ENCODE measurements around the gene CD300H.
"Not testable (repeated sequence)": the region's sequence is repeated elsewhere in the genome, so short reads cannot be mapped to it uniquely, and the experiment has no call there.

CD300H gene

GRCh38 chr17:74591503-74591902 lies 24.2 kb upstream of the CD300H start:
- no peak for DNase-seq (ENCODE audit: low read depth, low spot score)

GRCh38 chr17:74585711-74586110 lies 18.4 kb upstream of the CD300H start:
- no peak overlapping the region for H3K27ac ChIP-seq
- no peak for DNase-seq (ENCODE audit: low read depth, low spot score)

More at GRCh38 chr17:74591503-74591902, 24.2 kb upstream of the CD300H start:
- no peak overlapping the region for H3K27ac ChIP-seq

- peak; percentile 20 for DNase-seq (ENCODE audit: low read depth, low spot score)
- no peak overlapping the region for H3K27ac ChIP-seq
Measured at GRCh38 chr17:74584292-74585060, 17.2 kb upstream of the CD300H start.

DNA sequence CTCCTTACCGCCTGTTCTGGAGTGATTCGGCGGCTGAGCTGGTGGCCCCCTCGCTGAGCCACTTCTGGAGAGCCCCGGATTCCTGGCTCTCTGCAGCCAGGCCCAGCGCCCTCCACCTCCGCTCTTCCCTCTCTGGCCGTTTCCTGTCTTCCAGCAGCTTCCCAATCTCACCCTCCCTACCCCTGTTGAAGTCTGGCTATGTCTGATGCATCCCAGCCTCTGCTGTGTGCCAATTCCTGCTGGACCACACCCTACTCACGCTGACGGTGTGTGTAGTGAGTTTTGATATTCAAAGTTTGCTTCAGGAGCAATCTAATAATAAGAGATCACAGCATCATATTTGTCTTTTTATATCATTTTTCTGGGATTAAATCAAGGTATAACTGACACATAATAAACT lies 15.3 kb upstream of the CD300H start:
- no peak for DNase-seq (ENCODE audit: low read depth, low spot score)
- no peak overlapping the region for H3K27ac ChIP-seq

DNA sequence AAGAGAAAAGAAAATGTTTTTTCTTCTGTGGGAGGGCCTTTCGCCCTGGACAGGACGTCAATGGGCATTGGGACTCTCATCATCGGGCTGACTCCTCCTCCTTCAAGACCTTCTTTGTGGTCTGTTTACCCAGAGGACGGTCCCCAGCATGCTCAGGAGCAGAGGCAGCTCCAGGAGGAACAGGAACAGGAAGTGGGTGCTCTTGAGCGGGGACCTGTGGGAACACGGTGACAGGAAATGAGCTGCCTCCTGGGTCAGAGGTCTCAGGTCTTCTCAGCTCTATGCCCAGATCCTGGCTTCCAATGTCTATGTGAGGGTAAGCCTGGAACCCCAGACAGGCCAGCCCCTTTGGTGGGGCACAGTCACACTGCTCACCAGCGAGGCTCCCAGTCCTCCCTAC lies 12.6 kb upstream of the CD300H start:
- no peak overlapping the region for H3K27ac ChIP-seq
- DNase-seq (ENCODE audit: low read depth, low spot score), result no peak

DNA sequence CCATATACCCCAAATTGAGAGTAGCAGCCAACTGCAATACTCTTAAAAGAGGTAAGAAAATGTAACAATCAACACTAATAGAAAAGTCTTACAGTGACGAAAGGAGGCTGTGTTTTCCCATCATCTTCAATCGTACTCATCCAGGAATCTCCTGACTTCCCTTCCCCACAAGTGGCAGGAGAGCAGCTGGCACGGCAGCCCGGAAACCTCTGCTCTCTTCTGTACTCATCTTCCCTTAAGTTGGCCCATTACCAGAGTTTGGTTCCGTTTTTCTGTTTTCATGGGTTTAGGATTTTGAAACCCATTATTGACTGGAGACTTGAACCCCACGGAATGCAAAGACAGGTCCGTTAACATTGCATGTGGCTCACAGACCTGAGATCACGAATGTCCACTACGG lies 11.7 kb upstream of the CD300H start:
- no peak overlapping the region for H3K27ac ChIP-seq
- no peak for DNase-seq (ENCODE audit: low read depth, low spot score)

DNA sequence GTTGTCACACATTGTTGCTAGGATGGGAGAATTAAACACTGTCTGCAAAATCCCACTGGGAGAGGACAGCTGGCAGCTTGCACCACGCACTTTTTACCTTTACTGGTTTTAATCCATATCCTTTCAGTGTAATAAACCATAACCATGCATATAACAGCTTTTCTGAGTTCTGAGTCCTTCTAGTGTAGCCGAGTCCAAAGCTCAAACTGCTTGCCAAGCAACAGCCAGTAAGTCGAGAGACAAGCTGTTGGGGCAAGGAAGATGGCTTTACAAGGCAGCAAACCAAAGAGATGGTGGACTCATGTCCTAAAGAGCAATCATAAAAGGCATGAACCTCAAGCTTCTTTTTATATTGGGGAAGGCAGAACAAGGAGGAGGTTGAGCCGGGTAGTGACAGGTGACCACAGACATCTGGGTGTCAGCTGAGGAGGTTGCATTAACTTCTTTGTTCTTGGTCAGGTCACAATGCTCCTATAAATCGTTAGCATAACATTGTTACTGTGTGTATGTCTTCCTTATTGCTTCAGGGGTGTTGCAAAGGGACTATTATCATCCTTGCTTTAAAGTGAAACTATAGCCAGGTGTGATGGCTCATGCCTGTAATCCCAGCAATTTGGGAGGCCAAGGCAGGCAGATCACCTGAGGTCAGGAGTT lies 7.3 kb upstream of the CD300H start:
- H3K27ac ChIP-seq, result no peak overlapping the region
- DNase-seq (ENCODE audit: low read depth, low spot score), result no peak

DNA sequence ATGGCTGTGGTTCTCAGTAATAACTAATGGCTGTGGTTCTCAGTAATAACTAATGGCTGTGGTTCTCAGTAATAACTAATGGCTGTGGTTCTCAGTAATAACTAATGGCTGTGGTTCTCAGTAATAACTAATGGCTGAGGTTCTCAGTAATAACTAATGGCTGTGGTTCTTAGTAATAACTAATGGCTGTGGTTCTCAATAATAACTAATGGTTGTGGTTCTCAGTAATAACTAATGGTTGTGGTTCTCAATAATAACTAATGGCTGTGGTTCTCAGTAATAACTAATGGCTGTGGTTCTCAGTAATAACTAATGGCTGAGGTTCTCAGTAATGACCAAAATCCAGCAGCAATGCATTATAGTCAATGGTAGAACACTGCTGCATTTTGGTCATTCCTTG lies 6.3 kb upstream of the CD300H start:
- H3K27ac ChIP-seq; DNase-seq (ENCODE audit: low read depth, low spot score): not testable (repeated sequence)

- DNase-seq (ENCODE audit: low read depth, low spot score), result no peak
- no peak overlapping the region for H3K27ac ChIP-seq
Measured at GRCh38 chr17:74573169-74573568, 5.9 kb upstream of the CD300H start.

- DNase-seq (ENCODE audit: low read depth, low spot score), result no peak
- no peak overlapping the region for H3K27ac ChIP-seq
Measured at GRCh38 chr17:74571621-74572270, 4.4 kb upstream of the CD300H start.

- peak overlapping the region; percentile 48 for H3K27ac ChIP-seq
- DNase-seq (ENCODE audit: low read depth, low spot score), result peak; percentile 99
Measured at GRCh38 chr17:74569020-74570003, 2.0 kb upstream of the CD300H start.

DNA sequence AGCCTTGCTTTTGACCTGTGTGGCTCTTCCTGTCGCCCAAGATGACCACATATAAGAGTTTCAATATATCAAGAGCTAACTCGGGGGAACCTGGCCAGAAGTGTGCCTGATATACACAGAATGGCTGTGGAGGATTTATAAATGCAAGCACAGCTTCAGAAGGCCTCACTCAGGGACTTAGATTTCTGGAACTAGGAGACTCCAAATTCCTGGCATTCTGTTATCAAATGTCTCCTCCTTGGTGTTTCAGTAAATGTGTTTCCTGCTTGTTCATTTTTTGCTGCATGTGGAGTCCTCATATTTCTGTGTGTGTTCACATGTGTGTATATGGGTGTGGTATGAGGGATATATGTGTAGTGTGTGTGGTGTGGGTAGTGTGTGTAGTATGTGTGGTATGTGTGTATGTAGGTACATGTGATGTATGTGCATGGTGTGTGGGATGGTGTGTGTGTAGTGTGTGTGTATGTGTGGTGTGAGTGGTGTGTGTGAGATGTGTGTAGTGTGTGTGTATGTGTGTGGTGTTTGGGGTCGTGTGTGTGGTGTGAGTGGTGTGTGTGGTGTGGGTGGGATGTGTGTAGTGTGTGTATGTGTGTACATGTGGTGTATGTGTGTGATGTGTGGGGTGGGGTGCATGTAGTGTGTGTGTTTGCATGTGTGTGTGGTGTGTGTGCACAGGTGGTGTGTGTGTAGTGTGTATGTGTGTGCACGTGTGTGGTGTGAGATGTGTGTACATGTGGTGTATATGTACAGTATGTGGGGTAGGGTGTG lies 981 bp upstream of the CD300H start:
- no peak overlapping the region for H3K27ac ChIP-seq
- DNase-seq (ENCODE audit: low read depth, low spot score), result no peak

- DNase-seq (ENCODE audit: low read depth, low spot score), result no peak
- no peak overlapping the region for H3K27ac ChIP-seq
Measured at GRCh38 chr17:74566132-74566753, 1.1 kb downstream of the CD300H start.

DNA sequence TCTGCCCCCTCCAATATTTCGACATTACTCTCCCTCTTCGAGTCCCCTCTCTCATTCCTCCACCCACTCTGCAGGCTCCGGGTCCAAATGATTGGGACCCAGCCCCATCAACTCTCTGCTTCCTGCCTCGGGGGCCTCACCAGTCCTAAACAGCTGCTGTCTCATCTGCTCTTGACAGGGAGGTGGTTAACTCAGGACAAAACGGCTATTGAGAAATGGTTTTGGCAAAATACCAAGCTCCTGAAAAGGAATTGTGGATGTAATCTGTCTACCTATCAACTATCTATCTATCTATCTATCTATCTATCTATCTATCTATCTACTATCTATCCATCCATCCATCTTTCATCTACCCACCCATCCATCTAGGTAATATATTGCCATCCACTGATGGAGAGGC lies 2.2 kb downstream of the CD300H start:
- no peak for DNase-seq (ENCODE audit: low read depth, low spot score)
- H3K27ac ChIP-seq, result no peak overlapping the region

GRCh38 chr17:74563358-74563757 lies 4.0 kb downstream of the CD300H start:
- no peak overlapping the region for H3K27ac ChIP-seq
- no peak for DNase-seq (ENCODE audit: low read depth, low spot score)

GRCh38 chr17:74561586-74561985 lies 5.7 kb downstream of the CD300H start:
- H3K27ac ChIP-seq, result no peak overlapping the region
- DNase-seq (ENCODE audit: low read depth, low spot score), result no peak

DNA sequence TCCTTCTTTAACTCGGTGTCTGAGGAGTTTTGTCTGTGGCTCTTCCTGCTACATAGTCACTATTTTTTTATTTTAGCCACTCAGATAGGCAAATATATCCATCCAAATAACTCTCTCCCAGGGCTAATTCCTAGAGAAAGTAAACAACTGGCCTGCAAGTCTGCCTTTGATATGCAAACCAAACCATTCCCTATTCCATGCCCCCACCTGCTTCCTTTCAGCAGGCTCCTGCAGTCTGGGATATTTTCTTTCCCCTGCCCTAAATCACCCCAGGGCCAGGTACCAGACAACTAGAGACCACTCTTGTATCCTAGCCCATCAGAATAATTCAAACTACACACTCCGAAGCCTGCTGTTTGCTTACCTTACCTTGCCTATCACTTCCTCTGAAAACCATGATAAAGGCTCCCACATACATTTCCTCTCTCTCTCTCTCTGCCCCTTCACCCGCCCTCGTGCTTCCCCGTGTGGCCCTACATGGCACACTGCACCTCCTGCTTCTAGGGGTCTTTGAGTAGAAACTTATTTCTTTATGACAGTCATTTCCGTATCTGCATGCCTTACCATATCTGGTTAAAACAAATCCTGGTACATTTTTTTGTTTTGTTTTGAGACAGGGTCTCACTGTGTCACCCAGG lies 8.3 kb downstream of the CD300H start:
- H3K27ac ChIP-seq, result no peak overlapping the region

GRCh38 chr17:74558402-74558801 lies 8.9 kb downstream of the CD300H start:
- H3K27ac ChIP-seq; DNase-seq (ENCODE audit: low read depth, low spot score): not testable (repeated sequence)

More for the DNA sequence above, 8.3 kb downstream of the CD300H start:
- no peak for DNase-seq (ENCODE audit: low read depth, low spot score)
